Hindlimb muscle (tissue), 1 donor: ENCODE results near the gene RILPL1. TPM values are rescaled to one million over a fixed set of nuclear protein-coding genes. Genes with fewer than 3 reads are reported as not detected.
"Not testable (repeated sequence)": the region's sequence is repeated elsewhere in the genome, so short reads cannot be mapped to it uniquely, and the experiment has no call there.

ENCODE experiments used
- DNase-seq: peaks from one replicate; pipeline ENCODE4 v3.0.0-alpha.2; 2013
- polyA plus RNA-seq: library from polyadenylated mRNA; unstranded; fragments of 120-200 nt; gene quantifications from one replicate; pipeline ENCODE4 v1.2.1, GENCODE V29; 2013; ENCODE audit not compliant: insufficient read length

RILPL1 gene
- 31.1 TPM for polyA plus RNA-seq

- DNase-seq, result peak; percentile 66
Measured at GRCh38 chr12:123533672-123534643, at the start of gene RILPL1. Gene RILPL1, minus strand, starts transcription at chr12:123533719. Its CDS starts 237 bp downstream, at chr12:123533482.

- no peak for DNase-seq
Measured at GRCh38 chr12:123580772-123581171, 47.3 kb upstream of the RILPL1 start.

GRCh38 chr12:123578829-123579228, 45.3 kb upstream of the RILPL1 start:
- DNase-seq, result not testable (repeated sequence)

- no peak for DNase-seq
Measured at GRCh38 chr12:123578243-123578642, 44.7 kb upstream of the RILPL1 start.

- no peak for DNase-seq
Measured at GRCh38 chr12:123576611-123577010, 43.1 kb upstream of the RILPL1 start.

- no peak for DNase-seq
Measured at GRCh38 chr12:123573870-123574269, 40.4 kb upstream of the RILPL1 start.

- no peak for DNase-seq
Measured at GRCh38 chr12:123572391-123572790, 38.9 kb upstream of the RILPL1 start.

- no peak for DNase-seq
Measured at GRCh38 chr12:123571343-123571813, 37.9 kb upstream of the RILPL1 start.

GRCh38 chr12:123559468-123559867, 25.9 kb upstream of the RILPL1 start:
- no peak for DNase-seq

- DNase-seq, result not testable (repeated sequence)
Measured at GRCh38 chr12:123558487-123558886, 25.0 kb upstream of the RILPL1 start.

- DNase-seq, result not testable (repeated sequence)
Measured at GRCh38 chr12:123554843-123555242, 21.3 kb upstream of the RILPL1 start.

GRCh38 chr12:123554136-123554535, 20.6 kb upstream of the RILPL1 start:
- DNase-seq, result not testable (repeated sequence)

GRCh38 chr12:123550700-123551099, 17.2 kb upstream of the RILPL1 start:
- no peak for DNase-seq

GRCh38 chr12:123548107-123548506, 14.6 kb upstream of the RILPL1 start:
- DNase-seq, result no peak

- DNase-seq, result no peak
Measured at GRCh38 chr12:123546281-123546680, 12.8 kb upstream of the RILPL1 start.

GRCh38 chr12:123543541-123543940, 10.0 kb upstream of the RILPL1 start:
- no peak for DNase-seq

GRCh38 chr12:123540899-123541662, 7.6 kb upstream of the RILPL1 start:
- no peak for DNase-seq

- not testable (repeated sequence) for DNase-seq
Measured at GRCh38 chr12:123535952-123536351, 2.4 kb upstream of the RILPL1 start.

- peak; percentile 60 for DNase-seq
Measured at GRCh38 chr12:123532808-123533649, 490 bp downstream of the RILPL1 start.

GRCh38 chr12:123532019-123532418, 1.5 kb downstream of the RILPL1 start:
- no peak for DNase-seq

- DNase-seq, result no peak
Measured at GRCh38 chr12:123531091-123531490, 2.4 kb downstream of the RILPL1 start.

GRCh38 chr12:123530668-123531067, 2.9 kb downstream of the RILPL1 start:
- DNase-seq, result no peak
